ENCODE data around the gene THSD4. TPM values are rescaled to one million over a fixed set of nuclear protein-coding genes. Genes with fewer than 3 reads are reported as not detected.

The THSD4 gene
- total and polyA plus RNA-seq, 9 of the 15 experiments (the other 6 are each of a cell fraction or from before 2014, with no cell fraction given), result 0.04 TPM; not detected in 5

DNA sequence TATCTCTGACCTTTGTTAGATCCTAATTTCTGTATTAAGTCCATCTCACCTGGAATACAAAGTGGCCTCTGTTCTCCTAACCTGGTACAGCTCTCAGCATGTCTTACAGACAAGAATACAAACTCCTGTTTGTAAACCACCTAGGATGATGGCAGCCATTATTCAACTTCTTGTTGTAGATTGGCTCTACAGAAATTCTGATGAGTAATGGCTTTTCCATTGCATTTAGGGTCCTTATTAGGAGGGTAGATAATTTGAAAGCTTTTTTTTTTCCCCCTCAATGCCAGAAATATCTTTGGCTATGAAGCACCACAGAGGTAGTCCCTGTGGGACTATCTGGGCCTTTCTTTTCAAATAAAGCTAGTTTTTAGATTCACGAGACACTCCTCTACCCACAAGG lies 704.9 kb downstream of the THSD4 start:
- Histone ChIP-seq H4K20me1 (replicated peaks; ENCODE audit: control insufficient read depth, insufficient read depth, low read length) (no peaks in the 10 kb centered on the region), H3K9ac (ENCODE audit: insufficient read depth in 1 of 2, low read depth in 2 of 2, low read length in 2 of 2) (no peak overlapping the region), H3K27me3 (ENCODE audit: control insufficient read depth in 2 of 2, insufficient read depth in 2 of 2, low read length in 2 of 2) (peaks cover 11 to 23% of the 10 kb centered on the region in 2 experiments; a peak in 4 of 5 replicates), H3K4me3 (no peak overlapping the region), H3K36me3 (ENCODE audit: control insufficient read depth, insufficient read depth, low read length) (no peaks in the 10 kb centered on the region), H3K4me1 (replicated peaks in 1 of 2; ENCODE audit: control insufficient read depth in 2 of 2, insufficient read depth in 2 of 2, low read length in 2 of 2) (no peaks in the 10 kb centered on the region), H3K9me1 (ENCODE audit: control insufficient read depth, insufficient read depth, low read length) (no peaks in the 10 kb centered on the region), H3K79me2 (ENCODE audit: control insufficient read depth, insufficient read depth, low read length) (no peaks in the 10 kb centered on the region), H3K9me3 (replicated peaks; ENCODE audit: control insufficient read depth, insufficient read depth, low read depth, low read length) (0 out of 2 replicates have a peak, but pooled peaks cover 3% of the 10 kb centered on the region), H2AFZ (ENCODE audit: low read depth, low read length) (no peak overlapping the region), H3K4me2 (ENCODE audit: insufficient read depth, low read length) (no peak overlapping the region), H3K27ac (ENCODE audit: extremely low read depth, low read depth, low read length) (no peak overlapping the region)
- no peak for FAIRE-seq
- DNase-seq (ENCODE audit: extremely low read depth in 1 of 4, low spot score in 3 of 4), result no peak
- POLR2A ChIA-PET, result interaction anchor here (1.0 kb wide), 1 partner anchor 18 kb away, joined by 6 read pairs; no protein-coding TSS in a partner anchor
- CTCF ChIA-PET (ENCODE audit: low intra/inter-chr PET ratio), result no interaction called here
- no TSS peak for BruUV-seq (replicated peaks)
- ATAC-seq, result no peak
- intact Hi-C loops (cut with micrococcal nuclease), result no loop called here
- TF ChIP-seq, protein P1, sequence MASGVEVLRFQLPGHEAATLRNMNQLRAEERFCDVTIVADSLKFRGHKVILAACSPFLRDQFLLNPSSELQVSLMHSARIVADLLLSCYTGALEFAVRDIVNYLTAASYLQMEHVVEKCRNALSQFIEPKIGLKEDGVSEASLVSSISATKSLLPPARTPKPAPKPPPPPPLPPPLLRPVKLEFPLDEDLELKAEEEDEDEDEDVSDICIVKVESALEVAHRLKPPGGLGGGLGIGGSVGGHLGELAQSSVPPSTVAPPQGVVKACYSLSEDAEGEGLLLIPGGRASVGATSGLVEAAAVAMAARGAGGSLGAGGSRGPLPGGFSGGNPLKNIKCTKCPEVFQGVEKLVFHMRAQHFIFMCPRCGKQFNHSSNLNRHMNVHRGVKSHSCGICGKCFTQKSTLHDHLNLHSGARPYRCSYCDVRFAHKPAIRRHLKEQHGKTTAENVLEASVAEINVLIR (CRISPR knock-in tag; IDR thresholded peaks at IDR 0.05), result no peak
- TF ChIP-seq, protein P2, sequence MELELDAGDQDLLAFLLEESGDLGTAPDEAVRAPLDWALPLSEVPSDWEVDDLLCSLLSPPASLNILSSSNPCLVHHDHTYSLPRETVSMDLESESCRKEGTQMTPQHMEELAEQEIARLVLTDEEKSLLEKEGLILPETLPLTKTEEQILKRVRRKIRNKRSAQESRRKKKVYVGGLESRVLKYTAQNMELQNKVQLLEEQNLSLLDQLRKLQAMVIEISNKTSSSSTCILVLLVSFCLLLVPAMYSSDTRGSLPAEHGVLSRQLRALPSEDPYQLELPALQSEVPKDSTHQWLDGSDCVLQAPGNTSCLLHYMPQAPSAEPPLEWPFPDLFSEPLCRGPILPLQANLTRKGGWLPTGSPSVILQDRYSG (tag; conservative IDR thresholded peaks at IDR 0.05; ENCODE audit: low read depth), result no peak
- TF ChIP-seq TRIM28 (IDR thresholded peaks at IDR 0.05) (no peak), RFX1 (IDR thresholded peaks at IDR 0.05) (no peak), SETDB1 (IDR thresholded peaks at IDR 0.05; ENCODE audit: low read length) (no peak), RNF2 (IDR thresholded peaks at IDR 0.05) (no peak), SIX5 (IDR thresholded peaks at IDR 0.05; ENCODE audit: borderline replicate concordance in 1 of 2, insufficient read depth in 1 of 2, low read depth in 1 of 2, low read length in 2 of 2) (no peak), ZNF347 (CRISPR knock-in tag; IDR thresholded peaks at IDR 0.05; ENCODE audit: low read depth) (no peak), ZNF140 (CRISPR knock-in tag; IDR thresholded peaks at IDR 0.05) (no peak), CHD1 (IDR thresholded peaks at IDR 0.05; ENCODE audit: low read length) (no peak), NFE2L1 (tag; IDR thresholded peaks at IDR 0.05; ENCODE audit: borderline replicate concordance, low read depth) (no peak)
- TF ChIP-seq, protein P3, sequence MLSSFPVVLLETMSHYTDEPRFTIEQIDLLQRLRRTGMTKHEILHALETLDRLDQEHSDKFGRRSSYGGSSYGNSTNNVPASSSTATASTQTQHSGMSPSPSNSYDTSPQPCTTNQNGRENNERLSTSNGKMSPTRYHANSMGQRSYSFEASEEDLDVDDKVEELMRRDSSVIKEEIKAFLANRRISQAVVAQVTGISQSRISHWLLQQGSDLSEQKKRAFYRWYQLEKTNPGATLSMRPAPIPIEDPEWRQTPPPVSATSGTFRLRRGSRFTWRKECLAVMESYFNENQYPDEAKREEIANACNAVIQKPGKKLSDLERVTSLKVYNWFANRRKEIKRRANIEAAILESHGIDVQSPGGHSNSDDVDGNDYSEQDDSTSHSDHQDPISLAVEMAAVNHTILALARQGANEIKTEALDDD (IDR thresholded peaks at IDR 0.05), result no peak
- TF ChIP-seq, protein P4, sequence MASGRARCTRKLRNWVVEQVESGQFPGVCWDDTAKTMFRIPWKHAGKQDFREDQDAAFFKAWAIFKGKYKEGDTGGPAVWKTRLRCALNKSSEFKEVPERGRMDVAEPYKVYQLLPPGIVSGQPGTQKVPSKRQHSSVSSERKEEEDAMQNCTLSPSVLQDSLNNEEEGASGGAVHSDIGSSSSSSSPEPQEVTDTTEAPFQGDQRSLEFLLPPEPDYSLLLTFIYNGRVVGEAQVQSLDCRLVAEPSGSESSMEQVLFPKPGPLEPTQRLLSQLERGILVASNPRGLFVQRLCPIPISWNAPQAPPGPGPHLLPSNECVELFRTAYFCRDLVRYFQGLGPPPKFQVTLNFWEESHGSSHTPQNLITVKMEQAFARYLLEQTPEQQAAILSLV (tag; IDR thresholded peaks at IDR 0.05), result no peak
- TF ChIP-seq, protein P5, sequence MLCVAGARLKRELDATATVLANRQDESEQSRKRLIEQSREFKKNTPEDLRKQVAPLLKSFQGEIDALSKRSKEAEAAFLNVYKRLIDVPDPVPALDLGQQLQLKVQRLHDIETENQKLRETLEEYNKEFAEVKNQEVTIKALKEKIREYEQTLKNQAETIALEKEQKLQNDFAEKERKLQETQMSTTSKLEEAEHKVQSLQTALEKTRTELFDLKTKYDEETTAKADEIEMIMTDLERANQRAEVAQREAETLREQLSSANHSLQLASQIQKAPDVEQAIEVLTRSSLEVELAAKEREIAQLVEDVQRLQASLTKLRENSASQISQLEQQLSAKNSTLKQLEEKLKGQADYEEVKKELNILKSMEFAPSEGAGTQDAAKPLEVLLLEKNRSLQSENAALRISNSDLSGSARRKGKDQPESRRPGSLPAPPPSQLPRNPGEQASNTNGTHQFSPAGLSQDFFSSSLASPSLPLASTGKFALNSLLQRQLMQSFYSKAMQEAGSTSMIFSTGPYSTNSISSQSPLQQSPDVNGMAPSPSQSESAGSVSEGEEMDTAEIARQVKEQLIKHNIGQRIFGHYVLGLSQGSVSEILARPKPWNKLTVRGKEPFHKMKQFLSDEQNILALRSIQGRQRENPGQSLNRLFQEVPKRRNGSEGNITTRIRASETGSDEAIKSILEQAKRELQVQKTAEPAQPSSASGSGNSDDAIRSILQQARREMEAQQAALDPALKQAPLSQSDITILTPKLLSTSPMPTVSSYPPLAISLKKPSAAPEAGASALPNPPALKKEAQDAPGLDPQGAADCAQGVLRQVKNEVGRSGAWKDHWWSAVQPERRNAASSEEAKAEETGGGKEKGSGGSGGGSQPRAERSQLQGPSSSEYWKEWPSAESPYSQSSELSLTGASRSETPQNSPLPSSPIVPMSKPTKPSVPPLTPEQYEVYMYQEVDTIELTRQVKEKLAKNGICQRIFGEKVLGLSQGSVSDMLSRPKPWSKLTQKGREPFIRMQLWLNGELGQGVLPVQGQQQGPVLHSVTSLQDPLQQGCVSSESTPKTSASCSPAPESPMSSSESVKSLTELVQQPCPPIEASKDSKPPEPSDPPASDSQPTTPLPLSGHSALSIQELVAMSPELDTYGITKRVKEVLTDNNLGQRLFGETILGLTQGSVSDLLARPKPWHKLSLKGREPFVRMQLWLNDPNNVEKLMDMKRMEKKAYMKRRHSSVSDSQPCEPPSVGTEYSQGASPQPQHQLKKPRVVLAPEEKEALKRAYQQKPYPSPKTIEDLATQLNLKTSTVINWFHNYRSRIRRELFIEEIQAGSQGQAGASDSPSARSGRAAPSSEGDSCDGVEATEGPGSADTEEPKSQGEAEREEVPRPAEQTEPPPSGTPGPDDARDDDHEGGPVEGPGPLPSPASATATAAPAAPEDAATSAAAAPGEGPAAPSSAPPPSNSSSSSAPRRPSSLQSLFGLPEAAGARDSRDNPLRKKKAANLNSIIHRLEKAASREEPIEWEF (CRISPR knock-in tag; IDR thresholded peaks at IDR 0.05), result no peak
- 0% methylated on average over 1 of the region's 1 CpG for whole genome bisulfite sequencing (ENCODE audit: insufficient coverage, low coverage, missing lambda C conversion rate)
- in situ Hi-C loops (cut with MboI), result no loop called here
